DMS53 treated with DMSO at 0.1 percent for 48 hours (cell line): ENCODE measurements around the gene KLB.

Source experiments
- DNase-seq: peaks from one replicate; lab custom pipeline; 2025; ENCODE audit not compliant: unreplicated experiment; lab: John Stamatoyannopoulos, UW

The KLB gene

GRCh38 chr4:39458505-39459300 lies 52.0 kb downstream of the KLB start, which contains the start of the genes LIAS and RPL9:
Gene LIAS, plus strand, starts transcription at chr4:39459056. Its CDS starts 62 bp downstream, at chr4:39459118.
Gene RPL9, minus strand, starts transcription at chr4:39458922. Its CDS starts 483 bp downstream, at chr4:39458439.
- peak; percentile 96 for DNase-seq

- peak; percentile 66 for DNase-seq
These were observed 58.3 kb downstream of the KLB start for GRCh38 chr4:39464886-39465501.

- DNase-seq = no peak
These were observed 60.0 kb downstream of the KLB start for GRCh38 chr4:39466747-39467146.

GRCh38 chr4:39467464-39467863 lies 60.7 kb downstream of the KLB start:
- no peak for DNase-seq

GRCh38 chr4:39469429-39470077 lies 62.8 kb downstream of the KLB start:
- peak; percentile 96 for DNase-seq

- DNase-seq = no peak
These were observed 63.7 kb downstream of the KLB start for GRCh38 chr4:39470402-39470801.

GRCh38 chr4:39472396-39472795 lies 65.7 kb downstream of the KLB start:
- no peak for DNase-seq

- DNase-seq = no peak
These were observed 69.6 kb downstream of the KLB start for GRCh38 chr4:39476187-39476895.

- no peak for DNase-seq
These were observed 73.5 kb downstream of the KLB start for GRCh38 chr4:39480251-39480650.

- DNase-seq = no peak
These were observed 74.4 kb downstream of the KLB start for GRCh38 chr4:39480902-39481695.

- no peak for DNase-seq
These were observed 78.0 kb downstream of the KLB start for GRCh38 chr4:39484582-39485272.

GRCh38 chr4:39486221-39486804 lies 79.6 kb downstream of the KLB start:
- DNase-seq = no peak

GRCh38 chr4:39490322-39490721 lies 83.6 kb downstream of the KLB start:
- no peak for DNase-seq

GRCh38 chr4:39494354-39494753 lies 87.6 kb downstream of the KLB start:
- DNase-seq = no peak

GRCh38 chr4:39495446-39496213 lies 88.9 kb downstream of the KLB start:
- no peak for DNase-seq

- DNase-seq = no peak
These were observed 91.4 kb downstream of the KLB start for GRCh38 chr4:39497909-39498726.

- DNase-seq = no peak
These were observed 91.9 kb downstream of the KLB start for GRCh38 chr4:39498727-39499020.
